Measurements from ENCODE around the gene ZBTB24.

The ZBTB24 gene

GRCh38 chr6:109515781-109516409, 32.9 kb upstream of the ZBTB24 start:
- no peak for TF ChIP-seq CTCF (IDR thresholded peaks at IDR 0.05)
- Histone ChIP-seq H3K9me3 (ENCODE audit: control insufficient read depth, low read length) (no peaks in the 10 kb centered on the region), H3K4me1 (peaks cover 10% of the 10 kb centered on the region), H3K27ac (no peak overlapping the region), H3K36me3 (ENCODE audit: control insufficient read depth, insufficient read depth, low read length) (no peaks in the 10 kb centered on the region), H3K4me3 (ENCODE audit: low read depth, low read length) (no peak overlapping the region), H3K27me3 (ENCODE audit: control insufficient read depth, insufficient read depth, low read length) (no peaks in the 10 kb centered on the region), H3K4me2 (ENCODE audit: low read length) (no peak overlapping the region), H3K9ac (no peak overlapping the region), H2AFZ (peak overlapping the region; percentile 54), H3K79me2 (no peaks in the 10 kb centered on the region)

- Histone ChIP-seq H2AFZ (peak overlapping the region; percentile 3), H3K27me3 (ENCODE audit: control insufficient read depth, insufficient read depth, low read length) (no peaks in the 10 kb centered on the region), H3K9me3 (ENCODE audit: control insufficient read depth, low read length) (no peaks in the 10 kb centered on the region), H3K79me2 (no peaks in the 10 kb centered on the region), H3K4me1 (peaks cover 19% of the 10 kb centered on the region), H3K4me2 (ENCODE audit: low read length) (no peak overlapping the region), H3K36me3 (ENCODE audit: control insufficient read depth, insufficient read depth, low read length) (no peaks in the 10 kb centered on the region), H3K27ac (no peak overlapping the region), H3K9ac (no peak overlapping the region), H3K4me3 (ENCODE audit: low read depth, low read length) (no peak overlapping the region)
- no peak for TF ChIP-seq CTCF (IDR thresholded peaks at IDR 0.05)
Observed at GRCh38 chr6:109514946-109515345, 31.9 kb upstream of the ZBTB24 start.

- H3K4me3 ChIP-seq (ENCODE audit: low read depth, low read length) = no peak overlapping the region
- no peaks in the 10 kb centered on the region for H3K27me3 ChIP-seq (ENCODE audit: control insufficient read depth, insufficient read depth, low read length)
- H3K4me1 ChIP-seq = peaks cover 23% of the 10 kb centered on the region
- H3K4me2 ChIP-seq (ENCODE audit: low read length) = no peak overlapping the region
- no peaks in the 10 kb centered on the region for H3K9me3 ChIP-seq (ENCODE audit: control insufficient read depth, low read length)
- no peak overlapping the region for H3K9ac ChIP-seq
- no peak for TF ChIP-seq CTCF (IDR thresholded peaks at IDR 0.05)
- no peaks in the 10 kb centered on the region for H3K36me3 ChIP-seq (ENCODE audit: control insufficient read depth, insufficient read depth, low read length)
- no peak overlapping the region for H2AFZ ChIP-seq
- H3K27ac ChIP-seq = no peak overlapping the region
- H3K79me2 ChIP-seq = no peaks in the 10 kb centered on the region
Observed at GRCh38 chr6:109513571-109514071, 30.6 kb upstream of the ZBTB24 start.

GRCh38 chr6:109512271-109512817, 29.3 kb upstream of the ZBTB24 start:
- H3K9ac ChIP-seq = no peak overlapping the region
- no peak overlapping the region for H2AFZ ChIP-seq
- peaks cover 26% of the 10 kb centered on the region for H3K4me1 ChIP-seq
- no peak for TF ChIP-seq CTCF (IDR thresholded peaks at IDR 0.05)
- no peak overlapping the region for H3K27ac ChIP-seq
- no peaks in the 10 kb centered on the region for H3K79me2 ChIP-seq
- no peaks in the 10 kb centered on the region for H3K36me3 ChIP-seq (ENCODE audit: control insufficient read depth, insufficient read depth, low read length)
- no peaks in the 10 kb centered on the region for H3K9me3 ChIP-seq (ENCODE audit: control insufficient read depth, low read length)
- H3K27me3 ChIP-seq (ENCODE audit: control insufficient read depth, insufficient read depth, low read length) = no peaks in the 10 kb centered on the region
- no peak overlapping the region for H3K4me2 ChIP-seq (ENCODE audit: low read length)
- H3K4me3 ChIP-seq (ENCODE audit: low read depth, low read length) = no peak overlapping the region

- Histone ChIP-seq H3K4me2 (ENCODE audit: low read length) (no peak overlapping the region), H3K27ac (no peak overlapping the region), H3K4me1 (peaks cover 30% of the 10 kb centered on the region), H2AFZ (no peak overlapping the region), H3K27me3 (ENCODE audit: control insufficient read depth, insufficient read depth, low read length) (no peaks in the 10 kb centered on the region), H3K4me3 (ENCODE audit: low read depth, low read length) (no peak overlapping the region), H3K9me3 (ENCODE audit: control insufficient read depth, low read length) (no peaks in the 10 kb centered on the region), H3K79me2 (no peaks in the 10 kb centered on the region), H3K36me3 (ENCODE audit: control insufficient read depth, insufficient read depth, low read length) (no peaks in the 10 kb centered on the region), H3K9ac (no peak overlapping the region)
- TF ChIP-seq CTCF (IDR thresholded peaks at IDR 0.05) = no peak
Observed at GRCh38 chr6:109511832-109512231, 28.8 kb upstream of the ZBTB24 start.
